Vagina (tissue), 2 donors: ENCODE results near the gene ARSB. TPM values are rescaled to one million over a fixed set of nuclear protein-coding genes. Genes with fewer than 3 reads are reported as not detected.

Experiments used
- DNase-seq, 2 donors: peaks; one replicate each; pipeline ENCODE4 v3.0.0-alpha.2; 2017; ENCODE audit errors: extremely low spot score in 2 of 2
- H3K27ac ChIP-seq: fragments of 200-600 bp; sonication (generic); one replicate; pipeline ENCODE4 v1.5.1; 2019
- H3K27me3 ChIP-seq: fragments of 200-600 bp; sonication (generic); one replicate; pipeline ENCODE4 v1.5.1; 2019
- H3K36me3 ChIP-seq, 2 donors: fragments of 200-600 bp; sonication (generic); one replicate each; pipeline ENCODE4 v1.5.1; 2017 to 2019
- H3K4me1 ChIP-seq: fragments of 200-600 bp; sonication (generic); one replicate; pipeline ENCODE4 v1.5.1; 2019
- H3K4me3 ChIP-seq, 2 donors: fragments of 200-600 bp; sonication (generic); 1 replicate in 1 of 2; 2 replicates in 1 of 2; pipeline ENCODE4 v1.5.1; 2016 to 2019
- H3K9me3 ChIP-seq: fragments of 200-600 bp; sonication (generic); one replicate; pipeline ENCODE4 v1.5.1; 2019
- CTCF ChIP-seq, 3 experiments: fragments of 450-650 bp in 2 of 3; fragments of 200-600 bp in 1 of 3; sonication (generic) in 1 of 3; IDR thresholded peaks; one replicate each; pipeline ENCODE4 v1.5.1; 2017 to 2019; ENCODE audit warnings: antibody characterized with exemption in 3 of 3, mild to moderate bottlenecking in 2 of 3, moderate library complexity in 2 of 3
- POLR2A ChIP-seq, 2 donors: fragments of 450-650 bp; IDR thresholded peaks; one replicate each; pipeline ENCODE4 v1.6.1; 2017; ENCODE audit warnings: antibody characterized with exemption in 2 of 2, mild to moderate bottlenecking in 2 of 2, moderate library complexity in 2 of 2
- POLR2AphosphoS5 ChIP-seq, 2 donors: sonication (generic); formaldehyde crosslinking; IDR thresholded peaks; one replicate each; pipeline ENCODE4 v1.9.0; 2017; ENCODE audit warnings: antibody characterized with exemption in 2 of 2, mild to moderate bottlenecking in 2 of 2, low read depth in 1 of 2; ENCODE audit not compliant: insufficient read depth in 1 of 2
- intact Hi-C: fragments of 100-400 bp; cut with DNase I; formaldehyde crosslinking; loops from one replicate; pipeline ENCODE4 v1.15.1; 2023
- total RNA-seq: library from RNA; depleted of rRNA; stranded (reverse); fragments of >200 nt; gene quantifications from one replicate; pipeline ENCODE4 v1.2.3, GENCODE V29; 2016

ARSB gene
- total RNA-seq, 1 donor from 2014 or later, result 12.3 TPM

GRCh38 chr5:78971998-78972397 lies 13.1 kb downstream of the ARSB start:
- H3K27ac ChIP-seq, result peak overlapping the region; percentile 38

GRCh38 chr5:78968781-78969180 lies 16.3 kb downstream of the ARSB start:
- H3K36me3 ChIP-seq, result no peaks in the 10 kb centered on the region
- peaks cover 18% of the 10 kb centered on the region for H3K4me1 ChIP-seq
- no peak overlapping the region for H3K27ac ChIP-seq
- no peak for TF ChIP-seq POLR2A (IDR thresholded peaks at IDR 0.05)
- TF ChIP-seq POLR2AphosphoS5 (IDR thresholded peaks at IDR 0.05; ENCODE audit: insufficient read depth in 1 of 2, low read depth in 1 of 2), result no peak
- intact Hi-C loops, result loop anchor here (10.0 kb wide), 1 partner anchor 504 kb away; no protein-coding TSS in a partner anchor
- DNase-seq, result no peak
- H3K4me3 ChIP-seq, result no peak overlapping the region
- no peaks in the 10 kb centered on the region for H3K9me3 ChIP-seq
- no peaks in the 10 kb centered on the region for H3K27me3 ChIP-seq

More at GRCh38 chr5:78971998-78972397, 13.1 kb downstream of the ARSB start:
- TF ChIP-seq POLR2A (IDR thresholded peaks at IDR 0.05), result no peak
- no peak for TF ChIP-seq CTCF (IDR thresholded peaks at IDR 0.05)
- TF ChIP-seq POLR2AphosphoS5 (IDR thresholded peaks at IDR 0.05; ENCODE audit: insufficient read depth in 1 of 2, low read depth in 1 of 2), result no peak
- Histone ChIP-seq H3K9me3 (no peaks in the 10 kb centered on the region), H3K36me3 (no peaks in the 10 kb centered on the region), H3K4me1 (peaks cover 34% of the 10 kb centered on the region), H3K27me3 (no peaks in the 10 kb centered on the region), H3K4me3 (no peak overlapping the region)
- intact Hi-C loops, result no loop called here
- DNase-seq, result no peak

GRCh38 chr5:78964889-78965288 lies 20.2 kb downstream of the ARSB start:
- no peak overlapping the region for H3K27ac ChIP-seq
- TF ChIP-seq POLR2A (IDR thresholded peaks at IDR 0.05) (no peak), CTCF (IDR thresholded peaks at IDR 0.05) (peak in 2 of 3 experiments; percentile 32 to 54)
- no peaks in the 10 kb centered on the region for H3K36me3 ChIP-seq

GRCh38 chr5:78961743-78962142 lies 23.4 kb downstream of the ARSB start:
- Histone ChIP-seq H3K27me3 (no peaks in the 10 kb centered on the region), H3K36me3 (no peaks in the 10 kb centered on the region), H3K4me3 (no peak overlapping the region), H3K27ac (no peak overlapping the region), H3K9me3 (no peaks in the 10 kb centered on the region), H3K4me1 (no peaks in the 10 kb centered on the region)
- intact Hi-C loops, result loop anchor here (10.0 kb wide), 1 partner anchor 497 kb away; no protein-coding TSS in a partner anchor
- DNase-seq, result no peak
- TF ChIP-seq POLR2AphosphoS5 (IDR thresholded peaks at IDR 0.05; ENCODE audit: insufficient read depth in 1 of 2, low read depth in 1 of 2) (no peak), CTCF (IDR thresholded peaks at IDR 0.05) (no peak), POLR2A (IDR thresholded peaks at IDR 0.05) (no peak)

More at GRCh38 chr5:78964889-78965288, 20.2 kb downstream of the ARSB start:
- H3K4me3 ChIP-seq, result no peak overlapping the region
- no peaks in the 10 kb centered on the region for H3K27me3 ChIP-seq
- no peaks in the 10 kb centered on the region for H3K9me3 ChIP-seq
- no peaks in the 10 kb centered on the region for H3K4me1 ChIP-seq
- DNase-seq, result no peak
- intact Hi-C loops, result loop anchor here (10.0 kb wide), 1 partner anchor 500 kb away; no protein-coding TSS in a partner anchor

GRCh38 chr5:78959767-78960166 lies 25.3 kb downstream of the ARSB start:
- no peaks in the 10 kb centered on the region for H3K27me3 ChIP-seq
- H3K9me3 ChIP-seq, result no peaks in the 10 kb centered on the region
- no peak for DNase-seq
- no peak overlapping the region for H3K27ac ChIP-seq
- TF ChIP-seq POLR2A (IDR thresholded peaks at IDR 0.05) (no peak), POLR2AphosphoS5 (IDR thresholded peaks at IDR 0.05; ENCODE audit: insufficient read depth in 1 of 2, low read depth in 1 of 2) (no peak), CTCF (IDR thresholded peaks at IDR 0.05) (no peak)
- no peaks in the 10 kb centered on the region for H3K4me1 ChIP-seq
- H3K4me3 ChIP-seq, result no peak overlapping the region
- no peaks in the 10 kb centered on the region for H3K36me3 ChIP-seq
- intact Hi-C loops, result loop anchor here (10.0 kb wide), 1 partner anchor 495 kb away; no protein-coding TSS in a partner anchor
